ENCODE measurements around the gene STRN3. TPM values are rescaled to one million over a fixed set of nuclear protein-coding genes. Genes with fewer than 3 reads are reported as not detected.
"Not testable (repeated sequence)": the region's sequence is repeated elsewhere in the genome, so short reads cannot be mapped to it uniquely, and the experiment has no call there.

STRN3 gene
- total RNA-seq, 1 donor from 2014 or later: 32.8 TPM

- TF ChIP-seq CTCF (IDR thresholded peaks at IDR 0.05): no peak
- Histone ChIP-seq H3K27me3 (ENCODE audit: low read depth) (no peaks in the 10 kb centered on the region), H3K36me3 (peaks cover 46% of the 10 kb centered on the region), H3K4me3 (no peak overlapping the region), H3K9me3 (no peaks in the 10 kb centered on the region), H3K4me1 (no peaks in the 10 kb centered on the region), H3K27ac (no peak overlapping the region)
- intact Hi-C loops (cut with DNase I): no loop called here
- ATAC-seq (no peak), DNase-seq (no peak)
Measured at GRCh38 chr14:30940886-30941285, 85.3 kb downstream of the STRN3 start.

GRCh38 chr14:30938617-30939016 lies 87.6 kb downstream of the STRN3 start:
- Histone ChIP-seq H3K27me3 (ENCODE audit: low read depth) (no peaks in the 10 kb centered on the region), H3K4me3 (no peak overlapping the region), H3K27ac (no peak overlapping the region), H3K36me3 (peaks cover 48% of the 10 kb centered on the region), H3K9me3 (no peaks in the 10 kb centered on the region), H3K4me1 (no peaks in the 10 kb centered on the region)
- ATAC-seq: no peak
- no peak for TF ChIP-seq CTCF (IDR thresholded peaks at IDR 0.05)
- intact Hi-C loops (cut with DNase I): no loop called here
- DNase-seq: no peak

- no peaks in the 10 kb centered on the region for H3K9me3 ChIP-seq
- no peak overlapping the region for H3K27ac ChIP-seq
- H3K27me3 ChIP-seq (ENCODE audit: low read depth): no peaks in the 10 kb centered on the region
- DNase-seq: no peak
- no peak for TF ChIP-seq CTCF (IDR thresholded peaks at IDR 0.05)
- intact Hi-C loops (cut with DNase I): no loop called here
- ATAC-seq: no peak
- no peaks in the 10 kb centered on the region for H3K4me1 ChIP-seq
- peaks cover 50% of the 10 kb centered on the region for H3K36me3 ChIP-seq
- H3K4me3 ChIP-seq: no peak overlapping the region
Measured at GRCh38 chr14:30935445-30935844, 90.7 kb downstream of the STRN3 start.

GRCh38 chr14:30933937-30934336 lies 92.2 kb downstream of the STRN3 start:
- H3K4me3 ChIP-seq; H3K27me3 ChIP-seq (ENCODE audit: low read depth); H3K9me3 ChIP-seq; ATAC-seq; intact Hi-C loops (cut with DNase I); H3K27ac ChIP-seq; H3K4me1 ChIP-seq; DNase-seq: not testable (repeated sequence)
- peaks cover 49% of the 10 kb centered on the region for H3K36me3 ChIP-seq

- Histone ChIP-seq H3K27ac (no peak overlapping the region), H3K36me3 (peaks cover 15% of the 10 kb centered on the region), H3K27me3 (ENCODE audit: low read depth) (no peaks in the 10 kb centered on the region), H3K9me3 (no peaks in the 10 kb centered on the region), H3K4me3 (no peak overlapping the region), H3K4me1 (no peaks in the 10 kb centered on the region)
- intact Hi-C loops (cut with DNase I): no loop called here
- no peak for DNase-seq
- no peak for TF ChIP-seq CTCF (IDR thresholded peaks at IDR 0.05)
- ATAC-seq: no peak
Measured at GRCh38 chr14:30928462-30928861, 97.7 kb downstream of the STRN3 start.

- no peak for DNase-seq
Measured at GRCh38 chr14:30925254-30925653, 100.9 kb downstream of the STRN3 start.

More at GRCh38 chr14:30925254-30925653, 100.9 kb downstream of the STRN3 start:
- H3K4me3 ChIP-seq: no peak overlapping the region
- intact Hi-C loops (cut with DNase I): no loop called here
- H3K4me1 ChIP-seq: no peaks in the 10 kb centered on the region
- no peak for ATAC-seq
- peaks cover 11% of the 10 kb centered on the region for H3K36me3 ChIP-seq
- no peaks in the 10 kb centered on the region for H3K9me3 ChIP-seq
- TF ChIP-seq CTCF (IDR thresholded peaks at IDR 0.05): no peak
- H3K27me3 ChIP-seq (ENCODE audit: low read depth): no peaks in the 10 kb centered on the region
- H3K27ac ChIP-seq: no peak overlapping the region
